Fibroblast of lung (primary cell): ENCODE results near the gene PTTG1IP2. TPM values are rescaled to one million over a fixed set of nuclear protein-coding genes. Genes with fewer than 3 reads are reported as not detected.

Source experiments
- DNase-seq, 2 donors: peaks; one replicate each; pipeline versions ENCODE4 v3.0.0 to v3.0.0-alpha.2; 2010; ENCODE audit warnings: low read depth in 2 of 2
- H2AFZ ChIP-seq: 2 replicates; pipeline ENCODE4 v1.5.1; 2012; ENCODE audit warnings: low read length, control low read depth, inconsistent platforms
- H3K27ac ChIP-seq: 2 replicates; pipeline ENCODE4 v1.5.1; 2011; ENCODE audit warnings: low read length, control low read depth; ENCODE audit not compliant: insufficient read depth
- H3K27me3 ChIP-seq: 2 replicates; pipeline ENCODE4 v1.5.1; 2011; ENCODE audit warnings: mild to moderate bottlenecking, low read length; ENCODE audit not compliant: control insufficient read depth, insufficient read depth
- H3K36me3 ChIP-seq: 2 replicates; pipeline ENCODE4 v1.5.1; 2011; ENCODE audit warnings: low read length; ENCODE audit not compliant: control insufficient read depth, insufficient read depth
- H3K4me1 ChIP-seq: 2 replicates; pipeline ENCODE4 v1.5.1; 2011; ENCODE audit warnings: low read length; ENCODE audit not compliant: control insufficient read depth, insufficient read depth; ENCODE audit errors: extremely low read depth
- H3K4me2 ChIP-seq: 2 replicates; pipeline ENCODE4 v1.5.1; 2011; ENCODE audit warnings: low read length, control low read depth; ENCODE audit not compliant: insufficient read depth; ENCODE audit errors: extremely low read depth
- H3K4me3 ChIP-seq, 4 experiments: fragments of 200-600 bp in 1 of 4; sonication (generic) in 1 of 4; replicated peaks in 1 of 4; 2 replicates each; pipeline ENCODE4 v1.5.1; 2011 to 2016; ENCODE audit warnings: low read length in 4 of 4, low read depth in 3 of 4, mild to moderate bottlenecking in 3 of 4, control low read depth in 2 of 4, inconsistent platforms in 1 of 4, mixed read lengths in 1 of 4; ENCODE audit not compliant: insufficient read depth in 1 of 4; ENCODE audit errors: control extremely low read depth in 1 of 4
- H3K79me2 ChIP-seq: 2 replicates; pipeline ENCODE4 v1.5.1; 2012; ENCODE audit warnings: mild to moderate bottlenecking, low read length, inconsistent platforms; ENCODE audit not compliant: control insufficient read depth, insufficient read depth
- H3K9ac ChIP-seq: 2 replicates; pipeline ENCODE4 v1.5.1; 2011; ENCODE audit warnings: mild to moderate bottlenecking, low read length, control low read depth; ENCODE audit not compliant: insufficient read depth
- H3K9me3 ChIP-seq: 2 replicates; pipeline ENCODE4 v1.5.1; 2012; ENCODE audit warnings: low read depth, low read length; ENCODE audit not compliant: control insufficient read depth, insufficient read depth
- H4K20me1 ChIP-seq: 2 replicates; pipeline ENCODE4 v1.5.1; 2011; ENCODE audit warnings: low read length; ENCODE audit not compliant: control insufficient read depth, insufficient read depth; ENCODE audit errors: extremely low read depth
- EZH2 ChIP-seq: IDR thresholded peaks from 2 replicates; pipeline ENCODE4 v1.5.1; 2012; ENCODE audit warnings: low read length, control low read depth, mild to moderate bottlenecking; ENCODE audit errors: missing control alignments
- polyA plus RNA-seq, 2 donors: library from polyadenylated mRNA; depleted of rRNA in 1 of 2; stranded (reverse) in 1 of 2; unstranded in 1 of 2; fragments of >200 nt; gene quantifications; 2 replicates each; pipeline ENCODE4 v1.2.1, GENCODE V29; 2011 to 2012; ENCODE audit warnings: missing spikeins in 1 of 2
- total RNA-seq: library from RNA; depleted of rRNA; stranded (reverse); fragments of >200 nt; gene quantifications from 2 replicates; pipeline ENCODE4 v1.2.1, GENCODE V29; 2014
- TF ChIP-seq, protein P1 (sequence below), 2 donors: IDR thresholded peaks in 1 of 2; conservative IDR thresholded peaks in 1 of 2; 1 replicate in 1 of 2; 2 replicates in 1 of 2; pipeline ENCODE4 v1.5.1; 2011 to 2012; ENCODE audit warnings: low read length in 2 of 2, control low read depth in 1 of 2, inconsistent platforms in 1 of 2, low read depth in 1 of 2, mild to moderate bottlenecking in 1 of 2

Gene PTTG1IP2
- total and polyA plus RNA-seq, 2 donors (not counting 1 experiment from before 2014, with no cell fraction given): not detected

DNA sequence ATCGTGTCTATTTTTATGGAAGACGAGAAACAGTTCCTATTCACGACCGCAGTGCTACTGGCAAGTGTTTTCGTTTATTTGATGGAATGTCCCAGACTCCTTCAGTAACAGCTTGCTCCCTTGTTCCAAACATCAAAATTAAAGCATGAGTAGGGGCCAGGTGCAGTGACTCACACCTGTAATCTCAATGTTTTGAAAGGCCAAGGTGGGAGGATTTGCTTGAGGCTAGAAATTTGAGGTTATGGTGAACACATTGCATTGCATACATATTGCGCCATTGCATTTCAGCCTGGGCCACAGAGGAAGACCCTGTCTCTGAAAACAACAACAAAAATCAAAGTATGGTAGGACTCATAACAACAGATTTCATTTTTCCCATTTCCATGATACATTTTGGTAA lies 22.8 kb downstream of the PTTG1IP2 start:
- H3K4me3 ChIP-seq: no peak overlapping the region
- H3K4me1 ChIP-seq: no peaks in the 10 kb centered on the region
- H3K4me2 ChIP-seq: no peak overlapping the region
- TF ChIP-seq EZH2: no peak
- TF ChIP-seq, protein P1, sequence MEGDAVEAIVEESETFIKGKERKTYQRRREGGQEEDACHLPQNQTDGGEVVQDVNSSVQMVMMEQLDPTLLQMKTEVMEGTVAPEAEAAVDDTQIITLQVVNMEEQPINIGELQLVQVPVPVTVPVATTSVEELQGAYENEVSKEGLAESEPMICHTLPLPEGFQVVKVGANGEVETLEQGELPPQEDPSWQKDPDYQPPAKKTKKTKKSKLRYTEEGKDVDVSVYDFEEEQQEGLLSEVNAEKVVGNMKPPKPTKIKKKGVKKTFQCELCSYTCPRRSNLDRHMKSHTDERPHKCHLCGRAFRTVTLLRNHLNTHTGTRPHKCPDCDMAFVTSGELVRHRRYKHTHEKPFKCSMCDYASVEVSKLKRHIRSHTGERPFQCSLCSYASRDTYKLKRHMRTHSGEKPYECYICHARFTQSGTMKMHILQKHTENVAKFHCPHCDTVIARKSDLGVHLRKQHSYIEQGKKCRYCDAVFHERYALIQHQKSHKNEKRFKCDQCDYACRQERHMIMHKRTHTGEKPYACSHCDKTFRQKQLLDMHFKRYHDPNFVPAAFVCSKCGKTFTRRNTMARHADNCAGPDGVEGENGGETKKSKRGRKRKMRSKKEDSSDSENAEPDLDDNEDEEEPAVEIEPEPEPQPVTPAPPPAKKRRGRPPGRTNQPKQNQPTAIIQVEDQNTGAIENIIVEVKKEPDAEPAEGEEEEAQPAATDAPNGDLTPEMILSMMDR (conservative IDR thresholded peaks at IDR 0.05 in 1 of 2, IDR thresholded peaks at IDR 0.05 in 1 of 2; ENCODE audit: low read depth in 1 of 2, low read length in 2 of 2): no peak
- H4K20me1 ChIP-seq: no peaks in the 10 kb centered on the region
- H3K79me2 ChIP-seq: no peaks in the 10 kb centered on the region
- no peak for DNase-seq
- H3K27me3 ChIP-seq: no peaks in the 10 kb centered on the region
- no peak overlapping the region for H3K27ac ChIP-seq
- H3K36me3 ChIP-seq: no peaks in the 10 kb centered on the region
- H3K9me3 ChIP-seq: no peaks in the 10 kb centered on the region
- H3K9ac ChIP-seq: no peak overlapping the region
- no peak overlapping the region for H2AFZ ChIP-seq

- H3K9ac ChIP-seq: no peak overlapping the region
These were observed 25.8 kb downstream of the PTTG1IP2 start for GRCh38 chr7:90495241-90495640.

DNA sequence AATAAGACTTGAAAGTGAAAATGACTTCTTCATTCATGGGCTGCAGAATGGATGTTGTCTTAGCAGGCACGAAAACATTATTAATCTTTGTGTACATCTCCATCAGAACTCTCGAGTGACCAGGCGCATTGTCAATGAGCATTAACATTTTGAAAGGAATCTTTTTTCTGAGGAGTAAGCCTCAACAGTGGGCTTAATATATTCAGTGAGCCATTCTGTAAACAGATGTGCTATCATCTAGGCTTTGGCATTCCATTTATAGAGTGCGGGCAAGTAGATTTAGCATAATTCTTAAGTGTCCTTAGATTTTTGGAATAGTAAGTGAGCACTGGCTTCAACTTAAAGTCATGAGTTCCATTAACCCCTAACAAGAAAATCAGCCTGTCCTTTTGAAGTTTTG lies 33.1 kb downstream of the PTTG1IP2 start:
- DNase-seq: no peak
- Histone ChIP-seq H3K27ac (no peak overlapping the region), H3K36me3 (no peaks in the 10 kb centered on the region)

More at GRCh38 chr7:90495241-90495640, 25.8 kb downstream of the PTTG1IP2 start:
- no peak for DNase-seq
- Histone ChIP-seq H4K20me1 (no peaks in the 10 kb centered on the region), H3K36me3 (no peaks in the 10 kb centered on the region), H3K27me3 (no peaks in the 10 kb centered on the region), H3K9me3 (no peaks in the 10 kb centered on the region), H3K4me2 (no peak overlapping the region), H3K79me2 (no peaks in the 10 kb centered on the region), H3K4me3 (no peak overlapping the region), H3K27ac (no peak overlapping the region), H2AFZ (no peak overlapping the region), H3K4me1 (no peaks in the 10 kb centered on the region)
- TF ChIP-seq EZH2: no peak
- TF ChIP-seq, protein P1 (conservative IDR thresholded peaks at IDR 0.05 in 1 of 2, IDR thresholded peaks at IDR 0.05 in 1 of 2; ENCODE audit: low read depth in 1 of 2, low read length in 2 of 2): no peak

More for the DNA sequence above, 33.1 kb downstream of the PTTG1IP2 start:
- Histone ChIP-seq H2AFZ (no peak overlapping the region), H3K4me1 (no peaks in the 10 kb centered on the region), H3K79me2 (no peaks in the 10 kb centered on the region), H3K4me3 (no peak overlapping the region), H3K9ac (no peak overlapping the region), H4K20me1 (no peaks in the 10 kb centered on the region), H3K9me3 (no peaks in the 10 kb centered on the region), H3K4me2 (no peak overlapping the region), H3K27me3 (no peaks in the 10 kb centered on the region)
- TF ChIP-seq, protein P1 (conservative IDR thresholded peaks at IDR 0.05 in 1 of 2, IDR thresholded peaks at IDR 0.05 in 1 of 2; ENCODE audit: low read depth in 1 of 2, low read length in 2 of 2): no peak
- no peak for TF ChIP-seq EZH2
